Fibroblast of mammary gland (primary cell): ENCODE measurements around the gene PCID2.

Experiments
- DNase-seq: peaks from one replicate; pipeline ENCODE4 v3.0.0-alpha.2; 2010; ENCODE audit warnings: low read depth
- H3K4me3 ChIP-seq: 2 replicates; pipeline ENCODE4 v1.5.1; 2011; ENCODE audit warnings: low read depth, mild to moderate bottlenecking, low read length, moderate library complexity; ENCODE audit not compliant: control insufficient read depth
- TF ChIP-seq, protein P1 (sequence below): conservative IDR thresholded peaks from 2 replicates; pipeline ENCODE4 v1.5.1; 2011; ENCODE audit warnings: low read depth, low read length, inconsistent platforms; ENCODE audit not compliant: control insufficient read depth, insufficient read depth

PCID2 gene

DNA sequence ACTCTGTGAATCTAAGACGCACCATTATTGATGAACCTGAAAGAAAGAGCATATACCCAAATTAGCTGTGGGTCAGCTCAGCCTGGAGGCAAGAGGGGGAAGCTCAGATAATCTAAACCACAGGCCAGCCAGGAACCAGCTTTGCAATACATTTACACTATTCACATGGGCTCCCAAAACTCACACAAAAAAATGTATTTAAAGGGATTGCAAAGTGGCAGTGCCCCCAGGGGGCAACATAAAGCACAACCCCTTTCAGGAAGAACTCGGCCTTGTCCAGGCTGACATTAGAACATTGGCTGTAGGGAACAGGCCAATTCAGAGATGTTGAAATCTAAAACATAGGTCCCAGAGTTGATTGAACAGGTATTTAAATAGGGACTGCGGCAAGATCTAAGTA is 53.3 kb downstream of the PCID2 start:
- no peak for DNase-seq
- no peak overlapping the region for H3K4me3 ChIP-seq
- TF ChIP-seq, protein P1, sequence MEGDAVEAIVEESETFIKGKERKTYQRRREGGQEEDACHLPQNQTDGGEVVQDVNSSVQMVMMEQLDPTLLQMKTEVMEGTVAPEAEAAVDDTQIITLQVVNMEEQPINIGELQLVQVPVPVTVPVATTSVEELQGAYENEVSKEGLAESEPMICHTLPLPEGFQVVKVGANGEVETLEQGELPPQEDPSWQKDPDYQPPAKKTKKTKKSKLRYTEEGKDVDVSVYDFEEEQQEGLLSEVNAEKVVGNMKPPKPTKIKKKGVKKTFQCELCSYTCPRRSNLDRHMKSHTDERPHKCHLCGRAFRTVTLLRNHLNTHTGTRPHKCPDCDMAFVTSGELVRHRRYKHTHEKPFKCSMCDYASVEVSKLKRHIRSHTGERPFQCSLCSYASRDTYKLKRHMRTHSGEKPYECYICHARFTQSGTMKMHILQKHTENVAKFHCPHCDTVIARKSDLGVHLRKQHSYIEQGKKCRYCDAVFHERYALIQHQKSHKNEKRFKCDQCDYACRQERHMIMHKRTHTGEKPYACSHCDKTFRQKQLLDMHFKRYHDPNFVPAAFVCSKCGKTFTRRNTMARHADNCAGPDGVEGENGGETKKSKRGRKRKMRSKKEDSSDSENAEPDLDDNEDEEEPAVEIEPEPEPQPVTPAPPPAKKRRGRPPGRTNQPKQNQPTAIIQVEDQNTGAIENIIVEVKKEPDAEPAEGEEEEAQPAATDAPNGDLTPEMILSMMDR = no peak

DNA sequence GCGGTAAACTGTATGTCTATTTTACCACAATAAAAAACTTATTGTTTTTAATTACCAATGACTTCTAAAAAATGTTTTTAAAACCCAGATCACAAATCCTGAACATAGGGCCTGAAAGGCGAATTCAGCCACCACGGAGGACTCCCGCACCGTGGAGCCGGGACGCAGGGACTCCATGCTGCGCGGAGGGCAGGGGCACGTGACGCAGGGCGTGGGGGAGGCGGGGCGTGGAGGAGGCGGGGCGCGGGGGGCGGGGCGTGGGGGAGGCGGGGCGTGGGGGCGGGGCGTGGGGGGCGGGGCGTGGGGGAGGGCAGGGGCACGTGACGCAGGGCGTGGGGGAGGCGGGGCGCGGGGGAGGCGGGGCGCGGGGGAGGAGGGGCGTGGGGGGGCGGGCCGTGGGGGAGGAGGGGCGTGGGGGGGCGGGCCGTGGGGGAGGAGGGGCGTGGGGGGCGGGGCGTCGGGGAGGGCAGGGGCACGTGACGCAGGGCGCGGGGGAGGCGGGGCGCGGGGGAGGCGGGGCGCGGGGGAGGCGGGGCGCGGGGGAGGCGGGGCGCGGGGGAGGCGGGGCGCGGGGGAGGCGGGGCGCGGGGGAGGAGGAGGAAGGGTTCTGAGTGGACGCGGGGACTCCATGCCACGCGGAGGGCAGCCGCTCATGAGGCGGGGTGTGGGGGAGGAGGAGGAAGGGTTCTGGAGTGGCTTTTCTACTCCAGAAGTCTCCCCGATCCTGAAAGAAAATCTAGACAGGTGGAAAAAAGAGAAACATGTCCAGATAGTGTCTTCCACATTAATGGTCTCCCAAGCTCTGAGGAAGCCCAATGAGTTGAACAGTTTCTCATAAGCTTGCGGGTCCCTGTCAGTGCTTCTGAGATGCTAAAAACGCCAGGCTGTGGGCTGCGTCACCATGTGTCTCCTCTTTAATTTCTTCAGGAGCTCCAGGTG is 54.4 kb downstream of the PCID2 start:
- TF ChIP-seq, protein P1 = no peak
- DNase-seq = peak; percentile 52
- peak overlapping the region; percentile 33 for H3K4me3 ChIP-seq

DNA sequence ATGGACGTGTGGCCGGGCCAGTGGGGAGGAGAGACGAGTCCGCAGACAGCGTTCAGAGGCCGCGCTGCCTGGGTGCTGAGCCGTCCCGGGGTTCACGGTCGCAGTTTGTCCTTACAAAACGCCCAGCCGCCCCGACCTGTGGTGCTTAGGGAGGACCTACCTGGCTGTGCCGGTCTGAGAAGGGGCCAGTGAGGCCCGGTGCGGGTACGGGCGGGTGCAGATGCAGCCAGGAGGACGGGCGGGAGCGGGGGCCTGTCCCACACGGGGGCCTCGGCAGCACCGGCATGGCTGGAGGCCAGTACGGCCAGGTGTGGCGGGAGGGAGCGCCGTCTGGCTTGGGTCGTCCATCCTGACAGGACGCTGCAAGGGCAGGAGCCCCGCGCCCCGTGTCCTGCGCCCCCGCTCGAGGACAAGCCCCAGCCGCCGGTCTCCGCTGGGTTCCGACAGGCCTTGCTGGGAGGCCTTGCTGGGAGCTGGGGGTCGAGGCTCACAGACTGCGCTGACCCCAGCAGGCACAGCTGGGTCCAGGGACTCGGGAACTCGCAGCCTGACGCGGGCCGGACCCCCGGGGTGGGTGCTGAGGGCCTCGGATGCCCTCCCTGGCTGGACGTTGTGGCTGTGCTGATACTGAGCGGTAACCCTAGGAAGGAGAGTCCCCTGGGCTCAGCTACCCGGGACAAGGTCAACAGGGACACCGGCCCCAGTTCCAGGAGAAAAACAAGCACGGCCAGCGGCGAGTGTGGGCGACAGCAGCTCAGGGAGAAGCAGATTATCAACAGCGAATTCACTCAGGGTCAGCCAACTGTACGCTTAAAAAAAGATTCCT is 55.3 kb downstream of the PCID2 start:
- TF ChIP-seq, protein P1 = no peak
- H3K4me3 ChIP-seq = peak overlapping the region; percentile 23
- peak; percentile 28 for DNase-seq

DNA sequence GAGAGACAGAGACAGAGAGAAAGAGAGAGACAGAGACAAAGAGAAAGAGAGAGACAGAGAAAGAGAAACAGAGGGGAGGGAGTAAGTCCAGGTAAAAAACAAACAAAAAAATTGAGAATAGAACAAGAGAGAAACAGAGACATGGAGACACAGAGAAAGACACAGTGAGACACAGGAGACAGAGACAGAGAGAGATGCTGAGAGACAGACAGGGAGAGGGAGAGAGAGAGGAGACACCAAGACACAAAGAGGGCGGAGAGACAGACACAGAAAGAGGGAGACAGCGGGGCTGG is 55.8 kb downstream of the PCID2 start:
- DNase-seq = no peak
- TF ChIP-seq, protein P1 = no peak

DNA sequence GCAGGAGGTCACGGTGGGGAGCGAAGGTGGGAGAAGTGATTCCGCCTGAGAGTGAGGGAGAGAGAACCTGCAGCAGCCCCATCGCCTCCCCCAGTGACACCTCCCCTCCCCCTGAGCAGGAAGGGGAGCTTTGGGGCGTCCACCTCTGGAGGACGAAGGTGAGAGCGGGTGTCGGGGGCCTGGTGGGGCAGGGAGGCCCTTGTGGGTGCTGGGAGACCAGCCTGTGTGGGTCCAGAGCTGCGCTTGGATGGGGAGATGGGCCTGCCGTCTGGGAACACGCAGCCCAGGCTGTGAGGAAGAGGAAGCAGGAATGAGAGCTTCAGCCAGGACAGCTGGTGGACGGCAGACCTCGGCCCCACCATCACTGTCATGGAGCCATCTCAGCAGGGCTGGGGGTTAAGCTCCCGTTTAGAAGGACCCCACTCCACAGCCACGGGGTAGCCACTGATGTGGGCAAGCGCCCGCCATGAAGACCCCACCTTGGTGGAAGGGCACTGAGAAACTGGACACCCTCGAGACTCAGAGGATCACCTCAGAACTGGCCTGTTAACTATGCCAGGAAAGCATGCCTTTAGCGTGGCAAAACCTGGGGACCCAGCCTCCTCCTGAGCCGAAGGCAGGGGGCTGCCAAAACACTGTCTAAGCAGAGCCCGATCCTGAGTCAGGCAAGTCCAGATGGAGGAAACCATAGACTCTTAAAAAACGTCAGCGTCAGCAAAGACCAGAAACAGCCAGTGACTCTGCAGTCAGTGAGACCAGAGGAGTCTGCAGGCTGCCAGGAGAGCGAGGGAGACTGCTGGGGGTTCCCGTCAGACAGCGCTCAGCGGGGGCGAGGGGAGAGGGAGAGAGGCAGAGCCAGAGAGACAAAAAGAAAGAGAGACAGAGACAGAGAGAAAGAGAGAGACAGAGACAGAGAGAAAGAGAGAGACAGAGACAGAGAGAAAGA is 56.5 kb downstream of the PCID2 start:
- TF ChIP-seq, protein P1 = no peak
- peak; percentile 79 for DNase-seq
- H3K4me3 ChIP-seq = no peak overlapping the region

More for the DNA sequence above, 55.8 kb downstream of the PCID2 start:
- peak overlapping the region; percentile 15 for H3K4me3 ChIP-seq

DNA sequence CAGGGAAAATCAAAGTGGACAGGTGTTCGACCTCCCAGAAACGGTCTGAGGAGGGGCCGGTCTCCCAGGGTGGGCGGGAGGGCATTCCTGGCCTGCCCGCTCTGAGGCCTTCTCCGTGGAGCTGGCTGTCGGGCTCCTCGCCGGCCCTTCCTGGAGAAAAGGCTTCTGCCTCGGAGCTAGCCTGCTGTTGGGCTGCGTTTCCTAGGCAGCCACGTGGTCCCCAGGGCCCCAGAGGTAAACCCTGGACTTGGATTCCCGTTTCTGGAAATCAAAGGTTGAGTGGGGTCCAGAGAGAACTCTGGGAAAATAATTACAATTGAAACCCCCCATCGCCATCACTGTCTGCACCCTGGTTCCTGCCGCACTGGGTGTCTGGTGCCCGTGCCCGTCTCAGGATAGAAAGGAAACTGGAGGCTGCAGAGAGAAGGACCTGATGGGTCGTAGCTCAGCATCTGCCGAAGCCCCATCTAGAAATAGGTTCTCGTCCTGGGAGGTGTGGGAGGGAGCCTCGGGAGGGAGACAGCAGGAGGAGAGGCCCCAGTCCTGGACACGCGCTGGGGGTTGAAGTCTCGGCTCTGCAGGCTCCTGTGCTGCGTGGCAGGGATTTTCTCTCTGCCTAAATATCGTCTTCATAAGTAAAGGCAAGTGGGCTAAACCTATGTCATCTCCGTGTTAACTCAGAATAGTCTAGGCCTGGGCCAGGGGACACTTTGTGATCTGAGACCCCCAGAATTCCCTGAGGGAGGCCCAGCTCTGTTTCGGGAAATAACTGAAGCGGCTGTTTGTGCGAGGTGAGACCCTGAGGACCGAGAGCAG is 57.7 kb downstream of the PCID2 start:
- TF ChIP-seq, protein P1 = no peak
- H3K4me3 ChIP-seq = no peak overlapping the region
- DNase-seq = no peak
